ENCODE data around the gene NUP107.
A peak's percentile ranks its signal among the peaks of the same experiment; 100 is the strongest.
"Not testable (repeated sequence)": the region's sequence is repeated elsewhere in the genome, so short reads cannot be mapped to it uniquely, and the experiment has no call there.

Gene NUP107

GRCh38 chr12:68686595-68687521, at the start of gene NUP107:
NUP107 (plus strand) TSS chr12:68686978; CDS start chr12:68687066, 88 bp downstream.
- DNase-seq, result peak; percentile 99

- DNase-seq, result not testable (repeated sequence)
Measured at GRCh38 chr12:68637439-68637838, 49.3 kb upstream of the NUP107 start.

GRCh38 chr12:68638171-68638570, 48.6 kb upstream of the NUP107 start:
- DNase-seq, result no peak

GRCh38 chr12:68638721-68639395, 47.9 kb upstream of the NUP107 start:
- no peak for DNase-seq

- DNase-seq, result no peak
Measured at GRCh38 chr12:68639396-68639767, 47.4 kb upstream of the NUP107 start.

GRCh38 chr12:68641138-68641537, 45.6 kb upstream of the NUP107 start:
- DNase-seq, result no peak

- no peak for DNase-seq
Measured at GRCh38 chr12:68646484-68646883, 40.3 kb upstream of the NUP107 start.

- DNase-seq, result no peak
Measured at GRCh38 chr12:68647507-68647906, 39.3 kb upstream of the NUP107 start.

- no peak for DNase-seq
Measured at GRCh38 chr12:68648179-68648578, 38.6 kb upstream of the NUP107 start.

GRCh38 chr12:68665016-68665569, 21.7 kb upstream of the NUP107 start:
- peak; percentile 27 for DNase-seq

GRCh38 chr12:68667291-68667690, 19.5 kb upstream of the NUP107 start:
- DNase-seq, result no peak

- no peak for DNase-seq
Measured at GRCh38 chr12:68667896-68668295, 18.9 kb upstream of the NUP107 start.

GRCh38 chr12:68671179-68671578, 15.6 kb upstream of the NUP107 start:
- DNase-seq, result no peak

- DNase-seq, result no peak
Measured at GRCh38 chr12:68673788-68674187, 13.0 kb upstream of the NUP107 start.

- DNase-seq, result no peak
Measured at GRCh38 chr12:68674376-68674775, 12.4 kb upstream of the NUP107 start.

GRCh38 chr12:68675101-68675842, 11.5 kb upstream of the NUP107 start:
- DNase-seq, result no peak

- not testable (repeated sequence) for DNase-seq
Measured at GRCh38 chr12:68676854-68677253, 9.9 kb upstream of the NUP107 start.

GRCh38 chr12:68686262-68686594, 550 bp upstream of the NUP107 start:
- DNase-seq, result no peak

GRCh38 chr12:68695454-68695853, 8.7 kb downstream of the NUP107 start:
- DNase-seq, result no peak

- no peak for DNase-seq
Measured at GRCh38 chr12:68699486-68699885, 12.7 kb downstream of the NUP107 start.

GRCh38 chr12:68727776-68728175, 41.0 kb downstream of the NUP107 start:
- DNase-seq, result no peak

GRCh38 chr12:68733661-68734071, 46.9 kb downstream of the NUP107 start:
- no peak for DNase-seq

GRCh38 chr12:68739891-68740290, 53.1 kb downstream of the NUP107 start:
- no peak for DNase-seq
